ENCODE measurements around the gene SCARB1. TPM values are rescaled to one million over a fixed set of nuclear protein-coding genes. Genes with fewer than 3 reads are reported as not detected.

SCARB1 gene
- total and polyA plus RNA-seq, 2 of the 13 experiments (the other 11 are each of a cell fraction or from before 2014, with no cell fraction given): 63.4 to 160 TPM

- TF ChIP-seq CREBL2 (CRISPR knock-in tag; IDR thresholded peaks at IDR 0.05; ENCODE audit: borderline replicate concordance): peak; percentile 15; the same call in 1 of the 2 replicates
- no peak for TF ChIP-seq ZNF326 (CRISPR knock-in tag; IDR thresholded peaks at IDR 0.05; ENCODE audit: borderline replicate concordance)
- peak; percentile 46; the same call in 1 of the 2 replicates for TF ChIP-seq IRF2 (CRISPR knock-in tag; IDR thresholded peaks at IDR 0.05)
- TF ChIP-seq SOX5 (CRISPR knock-in tag; IDR thresholded peaks at IDR 0.05; ENCODE audit: borderline replicate concordance): 0 out of 2 replicates have a peak, but pooled peaks have one; percentile 41
- no peak for TF ChIP-seq SMARCC2 (IDR thresholded peaks at IDR 0.05)
- TF ChIP-seq ZNF414 (CRISPR knock-in tag; IDR thresholded peaks at IDR 0.05): no peak; the same call in 1 of the 2 replicates
- no peak for TF ChIP-seq RFXAP (CRISPR knock-in tag; IDR thresholded peaks at IDR 0.05; ENCODE audit: borderline replicate concordance)
- TF ChIP-seq PLRG1 (conservative IDR thresholded peaks at IDR 0.05): no peak
- TF ChIP-seq ZNF652 (CRISPR knock-in tag; IDR thresholded peaks at IDR 0.05; ENCODE audit: borderline replicate concordance, low read depth): no peak
- no peak for TF ChIP-seq STAT5B (CRISPR knock-in tag; IDR thresholded peaks at IDR 0.05)
- TF ChIP-seq SOX13 (IDR thresholded peaks at IDR 0.05): no peak
- peak in 1 of 2 experiments; percentile 45; a peak in 1 of 4 replicates for TF ChIP-seq SOX13 (CRISPR knock-in tag; conservative IDR thresholded peaks at IDR 0.05 in 1 of 2, IDR thresholded peaks at IDR 0.05 in 1 of 2)
- 0 out of 2 replicates have a peak, but pooled peaks have one; percentile 46 for TF ChIP-seq MIER2 (CRISPR knock-in tag; IDR thresholded peaks at IDR 0.05)
- TF ChIP-seq TFDP2 (CRISPR knock-in tag; IDR thresholded peaks at IDR 0.05): peak; percentile 56; the same call in 1 of the 2 replicates
- TF ChIP-seq MIXL1 (CRISPR knock-in tag; IDR thresholded peaks at IDR 0.05): peak; percentile 50; the same call in 1 of the 2 replicates
- peak; percentile 71; the same call in 1 of the 2 replicates for TF ChIP-seq ZNF766 (CRISPR knock-in tag; IDR thresholded peaks at IDR 0.05; ENCODE audit: borderline replicate concordance)
- TF ChIP-seq POGK (CRISPR knock-in tag; conservative IDR thresholded peaks at IDR 0.05): peak; percentile 58
- no peak for TF ChIP-seq BCLAF1 (IDR thresholded peaks at IDR 0.05)
- no peak for TF ChIP-seq HOMEZ (CRISPR knock-in tag; IDR thresholded peaks at IDR 0.05; ENCODE audit: low read depth)
- TF ChIP-seq KDM2A (CRISPR knock-in tag; IDR thresholded peaks at IDR 0.05; ENCODE audit: borderline replicate concordance, low read depth): peak; percentile 87
- TF ChIP-seq NAIF1 (CRISPR knock-in tag; IDR thresholded peaks at IDR 0.05; ENCODE audit: borderline replicate concordance): 0 out of 2 replicates have a peak, but pooled peaks have one; percentile 49
Measured at GRCh38 chr12:124863416-124864325, at the start of gene SCARB1 (continued).
